H1 (cell line): ENCODE measurements around the gene ZNF644. TPM values are rescaled to one million over a fixed set of nuclear protein-coding genes. Genes with fewer than 3 reads are reported as not detected.

Experiments
- CTCF ChIA-PET: fragments of 300-600 bp; sonication (Branson Sonifier 250); formaldehyde crosslinking; loops from one replicate; lab custom pipeline; 2021; ENCODE audit not compliant: partially characterized antibody; lab: Charles Lee
- POLR2A ChIA-PET: fragments of 300-600 bp; sonication (Branson Sonifier 250); formaldehyde crosslinking; loops from one replicate; lab custom pipeline; 2021; ENCODE audit warnings: inconsistent platforms; ENCODE audit not compliant: partially characterized antibody; lab: Charles Lee
- DNase-seq, 2 experiments: peaks; one replicate each; pipeline versions ENCODE4 v3.0.0 to v3.0.0-alpha.2; 2010 to 2022; ENCODE audit warnings: low spot score in 2 of 2, low read depth in 1 of 2, mixed read lengths in 1 of 2
- FAIRE-seq: peaks from 2 replicates; lab custom pipeline; 2011; peaks lifted over from hg19 to GRCh38; lab: Jason Lieb, UNC
- H2AFZ ChIP-seq: 2 replicates; pipeline ENCODE4 v1.8.1; 2012; ENCODE audit warnings: low read length, inconsistent platforms
- H2AK5ac ChIP-seq: 2 replicates; pipeline ENCODE4 v1.6.1; 2013; ENCODE audit warnings: low read depth, low read length
- H2BK120ac ChIP-seq: replicated peaks from 2 replicates; pipeline ENCODE3; 2013; ENCODE audit warnings: low read depth, low read length, inconsistent platforms
- H2BK12ac ChIP-seq: 2 replicates; pipeline ENCODE4 v1.6.1; 2013; ENCODE audit warnings: low read depth, low read length
- H2BK15ac ChIP-seq: 2 replicates; pipeline ENCODE4 v1.6.1; 2013; ENCODE audit warnings: low read length
- H2BK20ac ChIP-seq: 2 replicates; pipeline ENCODE4 v1.6.1; 2013; ENCODE audit warnings: low read length
- H2BK5ac ChIP-seq: 2 replicates; pipeline ENCODE4 v1.6.1; 2013; ENCODE audit warnings: low read depth, low read length
- H3K14ac ChIP-seq: 2 replicates; pipeline ENCODE4 v1.6.1; 2013; ENCODE audit warnings: inconsistent platforms; ENCODE audit not compliant: insufficient read length
- H3K18ac ChIP-seq: 2 replicates; pipeline ENCODE4 v1.6.1; 2013; ENCODE audit warnings: low read length; ENCODE audit errors: extremely low read depth
- H3K23ac ChIP-seq: 2 replicates; pipeline ENCODE4 v1.6.1; 2013; ENCODE audit warnings: inconsistent platforms; ENCODE audit not compliant: insufficient read length
- H3K23me2 ChIP-seq: 2 replicates; pipeline ENCODE4 v1.6.1; 2013; ENCODE audit warnings: low read depth, low read length
- H3K27ac ChIP-seq: 2 replicates; pipeline ENCODE4 v1.6.1; 2011; ENCODE audit warnings: low read depth, low read length, inconsistent platforms
- H3K27me3 ChIP-seq, 4 experiments: replicated peaks in 1 of 4; 1 replicate in 1 of 4; 2 replicates in 3 of 4; pipeline versions ENCODE4 v1.6.1 to v1.8.1; 2011 to 2013; ENCODE audit warnings: low read length in 3 of 4, mild to moderate bottlenecking in 3 of 4, inconsistent platforms in 2 of 4, mixed read lengths in 2 of 4, moderate library complexity in 1 of 4; ENCODE audit not compliant: control insufficient read depth in 3 of 4, insufficient read depth in 3 of 4; ENCODE audit errors: extremely low read depth in 1 of 4
- H3K36me3 ChIP-seq, 4 experiments: 2 replicates each; pipeline versions ENCODE4 v1.6.1 to v1.8.1; 2011 to 2013; ENCODE audit warnings: mild to moderate bottlenecking in 4 of 4, low read length in 3 of 4, moderate library complexity in 2 of 4, control low read depth in 1 of 4, inconsistent platforms in 1 of 4; ENCODE audit not compliant: insufficient read depth in 4 of 4, control insufficient read depth in 2 of 4
- H3K4ac ChIP-seq: replicated peaks from 2 replicates; pipeline ENCODE3; 2013; ENCODE audit warnings: low read length, low read depth, mixed read lengths, inconsistent platforms; ENCODE audit not compliant: insufficient read length
- H3K4me1 ChIP-seq, 4 experiments: replicated peaks in 1 of 4; 1 replicate in 1 of 4; 2 replicates in 3 of 4; pipeline versions ENCODE4 v1.6.1 to v1.8.1; 2011 to 2013; ENCODE audit warnings: low read length in 3 of 4, inconsistent platforms in 2 of 4, mixed read lengths in 1 of 4; ENCODE audit not compliant: insufficient read depth in 4 of 4, control insufficient read depth in 3 of 4
- H3K4me2 ChIP-seq, 2 experiments: 2 replicates each; pipeline versions ENCODE4 v1.6.1 to v1.8.1; 2011 to 2013; ENCODE audit warnings: low read depth in 2 of 2, low read length in 2 of 2, control low read depth in 1 of 2, inconsistent platforms in 1 of 2, mild to moderate bottlenecking in 1 of 2; ENCODE audit not compliant: insufficient read depth in 1 of 2
- H3K4me3 ChIP-seq, 4 experiments: fragments of 200-600, 300-600 bp in 1 of 4; sonication (generic), shearing (Covaris generic), sonication (Bioruptor Twin) in 1 of 4; 2 replicates each; pipeline versions ENCODE4 v1.5.1 to v1.8.1; 2011 to 2016; ENCODE audit warnings: low read length in 4 of 4, low read depth in 3 of 4, control low read depth in 2 of 4, inconsistent platforms in 2 of 4, mild to moderate bottlenecking in 2 of 4, mixed read lengths in 1 of 4, moderate library complexity in 1 of 4; ENCODE audit not compliant: insufficient read depth in 2 of 4; ENCODE audit errors: extremely low read depth in 1 of 4
- H3K56ac ChIP-seq: replicated peaks from 2 replicates; pipeline ENCODE3; 2013; ENCODE audit warnings: low read depth, mild to moderate bottlenecking, mixed read lengths, low read length, inconsistent platforms; ENCODE audit not compliant: insufficient read length
- H3K79me1 ChIP-seq: 2 replicates; pipeline ENCODE4 v1.6.1; 2013; ENCODE audit warnings: low read depth, low read length, control low read depth
- H3K79me2 ChIP-seq, 2 experiments: 2 replicates each; pipeline versions ENCODE4 v1.6.1 to v1.8.1; 2012 to 2013; ENCODE audit warnings: low read length in 2 of 2, mild to moderate bottlenecking in 2 of 2, inconsistent platforms in 1 of 2; ENCODE audit not compliant: insufficient read depth in 2 of 2, control insufficient read depth in 1 of 2
- H3K9ac ChIP-seq, 4 experiments: replicated peaks in 1 of 4; 1 replicate in 1 of 4; 2 replicates in 3 of 4; pipeline versions ENCODE4 v1.6.1 to v1.8.1; 2011 to 2013; ENCODE audit warnings: low read depth in 3 of 4, low read length in 3 of 4, control low read depth in 2 of 4, mild to moderate bottlenecking in 2 of 4, moderate library complexity in 2 of 4, inconsistent platforms in 1 of 4; ENCODE audit errors: extremely low read depth in 1 of 4
- H3K9me3 ChIP-seq, 2 experiments: 2 replicates each; pipeline versions ENCODE4 v1.6.1 to v1.8.1; 2012 to 2013; ENCODE audit warnings: mild to moderate bottlenecking in 2 of 2, moderate library complexity in 2 of 2, control low read depth in 1 of 2, inconsistent platforms in 1 of 2, low read depth in 1 of 2, low read length in 1 of 2, mixed read lengths in 1 of 2; ENCODE audit not compliant: insufficient read depth in 2 of 2
- H4K20me1 ChIP-seq, 2 experiments: replicated peaks in 1 of 2; 2 replicates each; pipeline versions ENCODE3 to v1.8.1; 2011 to 2013; ENCODE audit warnings: inconsistent platforms in 2 of 2, low read length in 2 of 2, mild to moderate bottlenecking in 1 of 2; ENCODE audit not compliant: insufficient read depth in 2 of 2, control insufficient read depth in 1 of 2
- H4K5ac ChIP-seq: 2 replicates; pipeline ENCODE4 v1.6.1; 2013; ENCODE audit warnings: low read length, low read depth, mixed read lengths, inconsistent platforms; ENCODE audit not compliant: insufficient read length
- H4K8ac ChIP-seq: 2 replicates; pipeline ENCODE4 v1.8.0; 2013; ENCODE audit warnings: mild to moderate bottlenecking, moderate library complexity, low read length, inconsistent platforms; ENCODE audit not compliant: insufficient read depth; ENCODE audit errors: extremely low read depth
- H4K91ac ChIP-seq: replicated peaks from 2 replicates; pipeline ENCODE3; 2013; ENCODE audit warnings: low read length, mixed read lengths, inconsistent platforms; ENCODE audit not compliant: insufficient read length
- EGR1 ChIP-seq: IDR thresholded peaks from 2 replicates; pipeline ENCODE4 v1.6.1; 2011; ENCODE audit warnings: low read depth, low read length, borderline replicate concordance
- EP300 ChIP-seq, 2 experiments: IDR thresholded peaks; 1 replicate in 1 of 2; 2 replicates in 1 of 2; pipeline ENCODE4 v1.6.1; 2011 to 2012; ENCODE audit warnings: low read depth in 2 of 2, low read length in 2 of 2, mild to moderate bottlenecking in 2 of 2, borderline replicate concordance in 1 of 2, inconsistent platforms in 1 of 2, moderate library complexity in 1 of 2
- EZH2 ChIP-seq: fragments of 200-600 bp; sonication (generic); IDR thresholded peaks from 2 replicates; pipeline ENCODE4 v1.7.1; 2012; ENCODE audit warnings: low read depth, mild to moderate bottlenecking, moderate library complexity, low read length, inconsistent platforms; ENCODE audit not compliant: severe bottlenecking
- GABPA ChIP-seq: IDR thresholded peaks from 2 replicates; pipeline ENCODE4 v1.6.1; 2011; ENCODE audit warnings: mild to moderate bottlenecking, low read length, moderate library complexity, borderline replicate concordance; ENCODE audit not compliant: insufficient read depth
- HDAC6 ChIP-seq: IDR thresholded peaks from one replicate; pipeline ENCODE4 v1.7.1; 2012; ENCODE audit warnings: low read depth, mild to moderate bottlenecking, inconsistent platforms, low read length, moderate library complexity
- JUN ChIP-seq: IDR thresholded peaks from 2 replicates; pipeline ENCODE4 v1.6.1; 2011; ENCODE audit warnings: low read depth, mild to moderate bottlenecking, improper control_type of control experiment, low read length
- POU5F1 ChIP-seq: IDR thresholded peaks from 2 replicates; pipeline ENCODE4 v1.6.1; 2011; ENCODE audit warnings: low read depth, mild to moderate bottlenecking, low read length, moderate library complexity
- SIRT6 ChIP-seq: IDR thresholded peaks from one replicate; pipeline ENCODE4 v1.7.1; 2012; ENCODE audit warnings: low read length, inconsistent platforms
- SIX5 ChIP-seq: IDR thresholded peaks from 2 replicates; pipeline ENCODE4 v1.6.1; 2011; ENCODE audit warnings: mild to moderate bottlenecking, low read depth, low read length
- TAF1 ChIP-seq: IDR thresholded peaks from 2 replicates; pipeline ENCODE4 v1.6.1; 2011; ENCODE audit warnings: mild to moderate bottlenecking, low read depth, low read length
- TBP ChIP-seq: IDR thresholded peaks from 2 replicates; pipeline ENCODE4 v1.6.1; 2011; ENCODE audit warnings: low read depth, low read length, improper control_type of control experiment
- WGBS, 2 experiments: shearing (Covaris generic) in 1 of 2; methylation state at CpG; one replicate each; pipeline versions ENCODE4 v1.1.6 to v1.1.7; 2013 to 2015; ENCODE audit warnings: low lambda C conversion rate in 2 of 2, mixed read lengths in 2 of 2, inconsistent platforms in 1 of 2, low coverage in 1 of 2, missing lambda C conversion rate in 1 of 2; ENCODE audit not compliant: insufficient replicate concordance in 2 of 2, insufficient coverage in 1 of 2, insufficient read length in 1 of 2; ENCODE audit errors: extremely low coverage in 1 of 2, missing lambda C conversion rate in 1 of 2; 5-methylcytosine and 5-hydroxymethylcytosine counted together
- polyA plus RNA-seq, 7 experiments: library from polyadenylated mRNA; depleted of rRNA in 3 of 7; stranded (reverse) in 5 of 7; unstranded in 2 of 7; fragments of >200 nt in 5 of 7; fragments of 200-250 nt in 2 of 7; gene quantifications; 1 replicate in 5 of 7; 2 replicates in 1 of 7; 4 replicates in 1 of 7; pipeline versions ENCODE4 v1.2.1 to v1.2.3, GENCODE V29; 2011 to 2013; ENCODE audit warnings: missing spikeins in 2 of 7, mixed read lengths in 2 of 7
- total RNA-seq: library from RNA; stranded (reverse); fragmentation: NEBNext Ultra II Directional; extraction: Animal tissue kit (Norgen Biotek cat#: 25700); gene quantifications from 2 replicates; pipeline ENCODE4 v1.2.1, GENCODE V29; 2021
- TF ChIP-seq, protein P1 (sequence below), 3 experiments: IDR thresholded peaks; 1 replicate in 2 of 3; 2 replicates in 1 of 3; pipeline versions ENCODE4 v1.5.1 to v1.6.1; 2011; ENCODE audit warnings: low read length in 3 of 3, mild to moderate bottlenecking in 3 of 3, inconsistent platforms in 2 of 3, low read depth in 1 of 3, moderate library complexity in 1 of 3; ENCODE audit not compliant: insufficient read depth in 1 of 3; ENCODE audit errors: control extremely low read depth in 1 of 3

ZNF644 gene
- total and polyA plus RNA-seq, 2 of the 8 experiments (the other 6 are each of a cell fraction or from before 2014, with no cell fraction given) = 14.5 to 93.5 TPM

DNA sequence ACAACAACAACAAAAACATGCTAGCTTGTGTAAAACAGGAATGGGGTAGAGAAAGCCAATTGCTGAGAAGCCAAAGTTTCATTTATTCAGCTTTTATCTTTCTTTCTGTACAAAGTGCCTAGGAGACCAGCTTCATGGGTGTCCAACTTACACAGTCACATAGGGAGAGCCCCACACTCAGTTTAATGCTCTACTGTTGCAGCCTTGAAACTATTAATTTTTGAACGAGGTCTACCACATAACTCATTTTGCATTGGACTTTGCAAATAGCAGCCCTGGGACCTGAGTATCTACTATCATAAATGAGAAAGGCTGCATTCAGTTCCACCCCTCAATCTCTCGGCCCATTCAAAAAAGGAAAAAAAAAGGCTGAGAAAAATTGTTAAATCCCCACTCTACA, 98.8 kb downstream of the ZNF644 start:
- Histone ChIP-seq H3K79me1 (no peaks in the 10 kb centered on the region), H3K9ac (no peak overlapping the region), H2BK12ac (no peak overlapping the region), H2BK20ac (no peak overlapping the region), H4K5ac (no peak overlapping the region), H3K27me3 (no peaks in the 10 kb centered on the region), H3K4me3 (no peak overlapping the region), H2AFZ (no peak overlapping the region), H4K8ac (no peak overlapping the region), H4K91ac (no peak overlapping the region), H2BK15ac (no peak overlapping the region), H3K27ac (no peak overlapping the region; the same call in 1 of the 2 replicates), H2BK120ac (no peak overlapping the region), H3K23ac (no peak overlapping the region), H3K36me3 (no peaks in the 10 kb centered on the region), H3K23me2 (no peaks in the 10 kb centered on the region), H4K20me1 (peaks cover 5 to 6% of the 10 kb centered on the region in 2 experiments), H2AK5ac (no peak overlapping the region), H3K4me1 (peaks cover 2 to 22% (median 13%) of the 10 kb centered on the region in 4 experiments; a peak in 6 of 7 replicates), H3K18ac (no peak overlapping the region), H3K56ac (no peak overlapping the region), H3K79me2 (peaks cover 0 to 88% of the 10 kb centered on the region in 2 experiments; a peak in 3 of 4 replicates), H3K14ac (no peak overlapping the region), H2BK5ac (no peak overlapping the region), H3K4me2 (no peak overlapping the region), H3K9me3 (no peaks in the 10 kb centered on the region), H3K4ac (no peak overlapping the region)
- CTCF ChIA-PET = no interaction called here
- 77% methylated on average over 2 of the region's 2 CpGs; no CpG with 5 or more reads in 1 of the 2 experiments for whole genome bisulfite sequencing, 2 experiments
- POLR2A ChIA-PET = interaction anchor here (1.0 kb wide), 1 partner anchor 97 kb away, joined by 3 read pairs; no protein-coding TSS in a partner anchor
- DNase-seq (no peak), FAIRE-seq (no peak)
- TF ChIP-seq HDAC6 = no peak
- TF ChIP-seq TAF1 = no peak
- no peak for TF ChIP-seq EGR1
- TF ChIP-seq, protein P1, sequence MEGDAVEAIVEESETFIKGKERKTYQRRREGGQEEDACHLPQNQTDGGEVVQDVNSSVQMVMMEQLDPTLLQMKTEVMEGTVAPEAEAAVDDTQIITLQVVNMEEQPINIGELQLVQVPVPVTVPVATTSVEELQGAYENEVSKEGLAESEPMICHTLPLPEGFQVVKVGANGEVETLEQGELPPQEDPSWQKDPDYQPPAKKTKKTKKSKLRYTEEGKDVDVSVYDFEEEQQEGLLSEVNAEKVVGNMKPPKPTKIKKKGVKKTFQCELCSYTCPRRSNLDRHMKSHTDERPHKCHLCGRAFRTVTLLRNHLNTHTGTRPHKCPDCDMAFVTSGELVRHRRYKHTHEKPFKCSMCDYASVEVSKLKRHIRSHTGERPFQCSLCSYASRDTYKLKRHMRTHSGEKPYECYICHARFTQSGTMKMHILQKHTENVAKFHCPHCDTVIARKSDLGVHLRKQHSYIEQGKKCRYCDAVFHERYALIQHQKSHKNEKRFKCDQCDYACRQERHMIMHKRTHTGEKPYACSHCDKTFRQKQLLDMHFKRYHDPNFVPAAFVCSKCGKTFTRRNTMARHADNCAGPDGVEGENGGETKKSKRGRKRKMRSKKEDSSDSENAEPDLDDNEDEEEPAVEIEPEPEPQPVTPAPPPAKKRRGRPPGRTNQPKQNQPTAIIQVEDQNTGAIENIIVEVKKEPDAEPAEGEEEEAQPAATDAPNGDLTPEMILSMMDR (IDR thresholded peaks at IDR 0.05; ENCODE audit: control extremely low read depth in 1 of 3, insufficient read depth in 1 of 3, low read depth in 1 of 3, low read length in 3 of 3) = no peak
- no peak for TF ChIP-seq GABPA
- TF ChIP-seq EZH2 = no peak
- no peak for TF ChIP-seq SIRT6
- TF ChIP-seq TBP = no peak
- no peak for TF ChIP-seq POU5F1
- TF ChIP-seq SIX5 = no peak
- no peak for TF ChIP-seq EP300 (IDR thresholded peaks at IDR 0.05; ENCODE audit: borderline replicate concordance in 1 of 2, low read depth in 2 of 2, low read length in 2 of 2)
- TF ChIP-seq JUN = no peak
